GM06990 (cell line): ENCODE measurements around the gene ITGB1.
"Not testable (repeated sequence)": the region's sequence is repeated elsewhere in the genome, so short reads cannot be mapped to it uniquely, and the experiment has no call there.

ENCODE experiments used
- DNase-seq: peaks from one replicate; pipeline ENCODE4 v3.0.0-alpha.2; 2011; ENCODE audit not compliant: insufficient read length; ENCODE audit errors: extremely low read depth
- H3K27me3 ChIP-seq: replicated peaks from 2 replicates; pipeline ENCODE4 v1.6.0; 2011; ENCODE audit warnings: low read length; ENCODE audit not compliant: control insufficient read depth, insufficient read depth
- H3K36me3 ChIP-seq: 2 replicates; pipeline ENCODE4 v1.5.1; 2011; ENCODE audit warnings: low read length; ENCODE audit not compliant: control insufficient read depth, insufficient read depth
- H3K4me3 ChIP-seq: replicated peaks from 2 replicates; pipeline ENCODE4 v1.5.1; 2011; ENCODE audit warnings: low read depth, mild to moderate bottlenecking, control low read depth, low read length
- TF ChIP-seq, protein P1 (sequence below): IDR thresholded peaks from 2 replicates; pipeline ENCODE4 v1.5.1; 2011; ENCODE audit warnings: low read length, control low read depth, mild to moderate bottlenecking, inconsistent platforms; ENCODE audit not compliant: insufficient read depth, poor library complexity, severe bottlenecking

Gene ITGB1

DNA sequence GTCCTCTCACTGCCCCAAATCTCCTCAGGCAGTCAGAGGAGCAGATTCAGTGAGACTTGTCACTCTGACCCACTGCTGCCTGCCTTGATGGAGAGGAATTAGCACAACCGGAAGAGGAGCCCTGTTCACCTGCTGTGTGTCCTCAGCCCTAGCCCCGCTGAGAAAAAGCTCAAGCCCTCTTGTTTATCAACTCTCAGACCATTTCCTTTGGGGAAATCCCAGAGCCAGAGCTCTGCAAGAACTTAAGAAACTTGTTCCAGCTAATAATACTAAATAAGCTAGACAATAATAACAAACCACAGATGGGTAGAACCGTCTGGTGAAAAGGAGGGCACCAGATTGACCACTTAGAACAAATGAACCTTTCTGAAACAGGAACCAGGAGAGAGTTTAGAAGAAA lies 37.7 kb upstream of the ITGB1 start:
- Histone ChIP-seq H3K4me3 (no peak overlapping the region), H3K36me3 (no peaks in the 10 kb centered on the region), H3K27me3 (no peaks in the 10 kb centered on the region)
- DNase-seq, result no peak
- TF ChIP-seq, protein P1, sequence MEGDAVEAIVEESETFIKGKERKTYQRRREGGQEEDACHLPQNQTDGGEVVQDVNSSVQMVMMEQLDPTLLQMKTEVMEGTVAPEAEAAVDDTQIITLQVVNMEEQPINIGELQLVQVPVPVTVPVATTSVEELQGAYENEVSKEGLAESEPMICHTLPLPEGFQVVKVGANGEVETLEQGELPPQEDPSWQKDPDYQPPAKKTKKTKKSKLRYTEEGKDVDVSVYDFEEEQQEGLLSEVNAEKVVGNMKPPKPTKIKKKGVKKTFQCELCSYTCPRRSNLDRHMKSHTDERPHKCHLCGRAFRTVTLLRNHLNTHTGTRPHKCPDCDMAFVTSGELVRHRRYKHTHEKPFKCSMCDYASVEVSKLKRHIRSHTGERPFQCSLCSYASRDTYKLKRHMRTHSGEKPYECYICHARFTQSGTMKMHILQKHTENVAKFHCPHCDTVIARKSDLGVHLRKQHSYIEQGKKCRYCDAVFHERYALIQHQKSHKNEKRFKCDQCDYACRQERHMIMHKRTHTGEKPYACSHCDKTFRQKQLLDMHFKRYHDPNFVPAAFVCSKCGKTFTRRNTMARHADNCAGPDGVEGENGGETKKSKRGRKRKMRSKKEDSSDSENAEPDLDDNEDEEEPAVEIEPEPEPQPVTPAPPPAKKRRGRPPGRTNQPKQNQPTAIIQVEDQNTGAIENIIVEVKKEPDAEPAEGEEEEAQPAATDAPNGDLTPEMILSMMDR, result no peak

DNA sequence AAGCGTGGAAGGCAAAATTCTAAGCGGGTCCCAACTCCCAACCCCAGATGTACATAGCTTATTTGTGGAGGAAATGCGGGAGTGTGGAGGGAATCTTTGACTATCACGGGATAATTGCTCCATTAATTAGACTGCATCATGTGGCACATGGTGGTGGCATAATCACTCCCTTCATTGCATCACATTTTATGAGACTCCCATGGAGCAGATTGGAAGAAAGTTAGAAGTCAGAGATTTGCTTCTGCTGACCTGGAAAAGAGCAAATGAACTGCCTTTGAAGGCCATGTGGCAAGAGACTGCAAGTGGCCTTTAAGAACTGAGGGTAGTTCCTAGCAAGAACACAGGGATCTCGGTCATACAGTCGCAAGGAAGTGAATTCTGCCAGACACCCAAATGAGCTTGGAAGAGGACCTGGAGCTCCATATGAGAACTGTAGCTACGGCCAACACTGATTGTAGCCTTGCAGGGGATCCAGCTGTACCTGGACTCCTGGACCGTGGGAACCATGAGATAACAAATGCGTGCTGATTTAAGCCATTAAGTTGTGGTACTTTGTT lies 37.1 kb upstream of the ITGB1 start:
- Histone ChIP-seq H3K4me3 (no peak overlapping the region), H3K27me3 (no peaks in the 10 kb centered on the region), H3K36me3 (no peaks in the 10 kb centered on the region)
- no peak for DNase-seq
- TF ChIP-seq, protein P1, result no peak

DNA sequence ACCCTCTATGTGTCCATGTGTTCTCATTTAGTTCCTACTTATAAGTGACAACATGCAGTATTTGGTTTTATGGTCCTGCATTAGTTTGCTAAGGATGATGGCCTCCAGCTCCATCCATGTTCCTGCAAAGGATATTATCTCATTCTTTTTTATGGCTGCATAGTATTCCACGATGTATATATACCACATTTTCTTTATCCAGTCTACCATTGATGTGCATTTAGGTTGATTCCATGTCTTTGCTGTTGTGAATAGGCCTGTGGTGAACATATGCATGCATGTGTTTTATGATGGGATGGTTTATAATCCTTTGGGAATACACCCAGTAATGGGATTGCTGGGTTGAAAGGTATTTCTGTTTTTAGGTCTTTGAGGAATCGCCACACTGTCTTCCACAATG lies 36.6 kb upstream of the ITGB1 start:
- not testable (repeated sequence) for H3K36me3 ChIP-seq, H3K27me3 ChIP-seq, DNase-seq, H3K4me3 ChIP-seq

DNA sequence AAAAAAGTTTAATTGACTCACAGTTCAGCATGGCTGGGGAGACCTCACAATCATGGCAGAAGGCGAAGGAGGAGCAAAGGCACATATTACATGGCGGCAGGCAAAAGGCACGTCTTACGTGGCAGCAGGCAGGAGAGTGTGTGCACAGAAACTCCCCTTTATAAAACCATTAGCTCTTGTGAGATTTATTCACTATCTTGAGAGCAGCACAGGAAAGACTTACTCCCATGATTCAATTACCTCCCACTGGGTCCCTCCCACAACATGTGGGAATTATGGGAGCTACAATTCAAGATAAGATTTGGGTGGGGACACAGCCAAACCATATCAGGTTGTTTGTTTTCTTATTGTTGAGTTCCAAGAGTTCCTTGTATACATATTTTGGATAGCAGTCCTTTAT lies 34.3 kb upstream of the ITGB1 start:
- H3K36me3 ChIP-seq, H3K27me3 ChIP-seq, H3K4me3 ChIP-seq, DNase-seq: not testable (repeated sequence)

DNA sequence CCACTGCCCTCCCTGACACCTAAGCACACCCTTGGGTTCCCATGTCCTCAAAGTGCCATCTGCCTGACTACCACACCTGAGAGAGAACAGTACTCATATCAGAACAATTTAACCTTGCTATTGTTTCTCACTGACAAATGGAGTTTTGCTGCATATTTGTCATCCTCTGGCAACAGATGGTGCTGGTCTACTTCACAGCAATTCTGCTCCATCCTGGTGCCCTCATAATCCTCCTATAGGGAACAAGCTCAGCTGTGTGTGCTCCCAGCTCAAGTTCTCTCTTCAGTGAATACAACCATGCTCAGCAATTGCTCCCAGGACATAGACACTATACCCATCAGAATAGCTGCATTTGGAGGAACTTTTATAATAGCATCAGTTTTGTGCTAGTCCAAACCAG lies 32.8 kb upstream of the ITGB1 start:
- no peak for DNase-seq
- Histone ChIP-seq H3K27me3 (no peaks in the 10 kb centered on the region), H3K36me3 (no peaks in the 10 kb centered on the region), H3K4me3 (no peak overlapping the region)
- TF ChIP-seq, protein P1, result no peak

DNA sequence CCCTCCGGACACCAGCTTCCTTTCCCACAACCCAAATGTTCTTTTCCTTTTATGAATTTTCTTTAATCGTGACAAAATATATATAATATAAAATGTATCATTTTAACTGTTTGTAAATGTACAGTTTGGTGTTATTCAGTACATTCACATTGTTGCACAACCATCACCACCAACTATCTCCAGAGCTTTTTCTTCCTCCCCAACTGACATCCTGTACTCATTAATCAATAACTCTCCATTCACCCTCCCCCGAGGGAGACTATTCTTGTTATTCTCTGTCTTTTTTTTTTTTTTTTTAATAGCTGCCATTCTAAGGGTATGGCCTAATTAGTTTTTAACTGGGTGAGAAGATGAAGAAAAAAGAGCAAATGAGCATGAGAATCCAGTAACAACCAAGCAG lies 30.6 kb upstream of the ITGB1 start:
- no peak for DNase-seq
- H3K27me3 ChIP-seq, result no peaks in the 10 kb centered on the region
- no peak overlapping the region for H3K4me3 ChIP-seq

More for the DNA sequence above, 30.6 kb upstream of the ITGB1 start:
- H3K36me3 ChIP-seq, result no peaks in the 10 kb centered on the region
- TF ChIP-seq, protein P1, result no peak
